ENCODE measurements around the gene ABRACL. TPM values are rescaled to one million over a fixed set of nuclear protein-coding genes. Genes with fewer than 3 reads are reported as not detected.
"Not testable (repeated sequence)": the region's sequence is repeated elsewhere in the genome, so short reads cannot be mapped to it uniquely, and the experiment has no call there.

Gene ABRACL
- total and polyA plus RNA-seq, 2 donors (not counting 1 experiment from before 2014, with no cell fraction given): 13.6 to 22.6 TPM

DNA sequence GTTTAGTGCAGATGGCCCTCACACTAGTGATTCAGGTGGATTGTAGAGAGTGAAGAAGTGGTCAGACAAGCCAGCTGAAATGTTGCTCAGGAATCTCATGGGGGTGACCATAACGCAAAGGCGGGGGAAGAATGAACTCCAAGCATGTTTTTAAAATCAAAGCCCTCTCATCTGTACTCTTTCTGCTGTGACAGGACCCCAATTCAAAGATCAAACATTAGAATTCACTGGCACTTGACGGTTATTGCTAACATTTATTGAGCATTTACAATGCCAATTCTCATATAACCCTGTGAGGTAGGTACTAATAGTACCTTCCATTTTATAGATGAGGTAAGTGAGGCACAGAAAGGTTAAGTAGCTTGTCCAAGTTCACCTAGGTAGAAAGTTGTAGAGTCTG, 15.7 kb downstream of the ABRACL start:
- ChIA-PET CTCF (interaction anchor here (1.0 to 1.3 kb wide), 2 partner anchors 11 to 14 kb away, joined by 3 read pairs; no protein-coding TSS in a partner anchor), POLR2A (no interaction called here)
- Mint-ChIP-seq H3K9me3 (ENCODE audit: insufficient read depth) (no peaks in the 10 kb centered on the region), H3K4me3 (no peak overlapping the region), H3K27me3 (no peaks in the 10 kb centered on the region), H3K4me1 (no peaks in the 10 kb centered on the region), H3K27ac (no peak overlapping the region)
- H3K4me3 ChIP-seq (ENCODE audit: control extremely low read depth in 1 of 5, extremely low read depth in 1 of 5, insufficient read depth in 1 of 5, low read depth in 2 of 5, low read length in 4 of 5): no peak overlapping the region
- DNase-seq: no peak
- no peaks in the 10 kb centered on the region for H3K27me3 ChIP-seq (replicated peaks in 1 of 4; ENCODE audit: control extremely low read depth in 1 of 4, control insufficient read depth in 3 of 4, insufficient read depth in 4 of 4, low read length in 3 of 4)
- peaks cover 16% of the 10 kb centered on the region in 2 experiments for H3K36me3 ChIP-seq (replicated peaks in 1 of 2; ENCODE audit: control extremely low read depth in 1 of 2, control insufficient read depth in 1 of 2, extremely low read depth in 1 of 2, insufficient read depth in 2 of 2, low read length in 1 of 2)
- WGBS (ENCODE audit: insufficient coverage): 79% methylated on average over 2 of the region's 3 CpGs
- H3K9me3 ChIP-seq (ENCODE audit: control extremely low read depth in 1 of 3, control insufficient read depth in 2 of 3, insufficient read depth in 1 of 3, low read length in 2 of 3): no peaks in the 10 kb centered on the region
- ATAC-seq (ENCODE audit: low read depth): no peak
- H4K20me1 ChIP-seq (ENCODE audit: control insufficient read depth, insufficient read depth, low read length, poor library complexity, severe bottlenecking): peaks cover 5% of the 10 kb centered on the region
- TF ChIP-seq EZH2 (IDR thresholded peaks at IDR 0.05; ENCODE audit: borderline replicate concordance, insufficient read depth, low read depth, low read length, poor library complexity, severe bottlenecking): no peak
- TF ChIP-seq CTCF (IDR thresholded peaks at IDR 0.05): no peak
- H3K4me2 ChIP-seq (replicated peaks; ENCODE audit: low read depth, low read length, poor library complexity, severe bottlenecking): no peak overlapping the region
- no peak overlapping the region for H2AFZ ChIP-seq (ENCODE audit: insufficient read depth, low read depth, low read length, poor library complexity, severe bottlenecking)
- H3K4me1 ChIP-seq (ENCODE audit: control insufficient read depth in 2 of 2, insufficient read depth in 2 of 2, low read length in 2 of 2): no peaks in the 10 kb centered on the region
- H3K79me2 ChIP-seq (ENCODE audit: control insufficient read depth, insufficient read depth, low read length): no peaks in the 10 kb centered on the region
- no peak overlapping the region for H3K27ac ChIP-seq (ENCODE audit: low read length in 2 of 2)
- no peak overlapping the region for H3K9ac ChIP-seq (ENCODE audit: low read length)
- intact Hi-C loops (cut with micrococcal nuclease): no loop called here

DNA sequence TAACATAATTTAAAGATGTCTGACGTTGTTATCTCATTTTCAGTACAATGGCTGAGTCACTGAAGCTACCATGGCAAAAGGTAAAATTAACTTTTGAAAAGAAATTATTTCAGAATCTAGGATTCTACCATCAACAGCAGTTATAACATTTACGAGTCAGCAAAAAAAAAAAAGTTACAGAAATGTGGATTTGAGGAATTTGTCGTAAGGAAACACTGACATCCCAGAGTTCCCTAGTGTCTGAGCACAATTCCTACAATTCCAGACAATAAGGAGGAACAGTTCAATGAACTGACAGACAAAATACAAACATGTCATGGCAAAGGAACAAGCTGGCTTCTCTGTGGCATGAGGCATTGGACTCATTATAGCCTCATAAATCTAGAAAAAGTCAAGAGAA, 19.1 kb downstream of the ABRACL start:
- intact Hi-C loops (cut with micrococcal nuclease): no loop called here
- Histone ChIP-seq H3K4me1 (ENCODE audit: control insufficient read depth in 2 of 2, insufficient read depth in 2 of 2, low read length in 2 of 2) (no peaks in the 10 kb centered on the region), H3K27me3 (replicated peaks in 1 of 4; ENCODE audit: control extremely low read depth in 1 of 4, control insufficient read depth in 3 of 4, insufficient read depth in 4 of 4, low read length in 3 of 4) (no peaks in the 10 kb centered on the region), H3K9me3 (ENCODE audit: control extremely low read depth in 1 of 3, control insufficient read depth in 2 of 3, insufficient read depth in 1 of 3, low read length in 2 of 3) (no peaks in the 10 kb centered on the region), H3K4me3 (ENCODE audit: control extremely low read depth in 1 of 5, extremely low read depth in 1 of 5, insufficient read depth in 1 of 5, low read depth in 2 of 5, low read length in 4 of 5) (no peak overlapping the region), H3K27ac (ENCODE audit: low read length in 2 of 2) (no peak overlapping the region), H4K20me1 (ENCODE audit: control insufficient read depth, insufficient read depth, low read length, poor library complexity, severe bottlenecking) (no peaks in the 10 kb centered on the region), H3K36me3 (replicated peaks in 1 of 2; ENCODE audit: control extremely low read depth in 1 of 2, control insufficient read depth in 1 of 2, extremely low read depth in 1 of 2, insufficient read depth in 2 of 2, low read length in 1 of 2) (peaks cover 0 to under 1% of the 10 kb centered on the region in 2 experiments), H2AFZ (ENCODE audit: insufficient read depth, low read depth, low read length, poor library complexity, severe bottlenecking) (no peak overlapping the region), H3K9ac (ENCODE audit: low read length) (no peak overlapping the region), H3K4me2 (replicated peaks; ENCODE audit: low read depth, low read length, poor library complexity, severe bottlenecking) (no peak overlapping the region), H3K79me2 (ENCODE audit: control insufficient read depth, insufficient read depth, low read length) (no peaks in the 10 kb centered on the region)
- no CpG with 5 or more reads among the region's 3 CpGs for WGBS (ENCODE audit: insufficient coverage)
- TF ChIP-seq CTCF (IDR thresholded peaks at IDR 0.05) (no peak), EZH2 (IDR thresholded peaks at IDR 0.05; ENCODE audit: borderline replicate concordance, insufficient read depth, low read depth, low read length, poor library complexity, severe bottlenecking) (no peak)
- H3K27me3 Mint-ChIP-seq: peaks cover 5% of the 10 kb centered on the region
- ATAC-seq (ENCODE audit: low read depth) (no peak), DNase-seq (no peak)
- CTCF ChIA-PET: interaction anchor here (0.7 to 0.8 kb wide), 2 partner anchors 60 to 262 kb away, joined by 3 to 5 read pairs; no protein-coding TSS in a partner anchor
- H3K4me3 Mint-ChIP-seq: no peak overlapping the region
- no peaks in the 10 kb centered on the region for H3K9me3 Mint-ChIP-seq (ENCODE audit: insufficient read depth)
- no peak overlapping the region for H3K27ac Mint-ChIP-seq
- POLR2A ChIA-PET: interaction anchor here (0.7 kb wide), 2 partner anchors 58 to 327 kb away, joined by 4 to 5 read pairs; partner anchors contain the start of gene CITED2
- no peaks in the 10 kb centered on the region for H3K4me1 Mint-ChIP-seq

- H3K9me3 ChIP-seq (ENCODE audit: control extremely low read depth in 1 of 3, control insufficient read depth in 2 of 3, insufficient read depth in 1 of 3, low read length in 2 of 3); H3K4me3 ChIP-seq (ENCODE audit: control extremely low read depth in 1 of 5, extremely low read depth in 1 of 5, insufficient read depth in 1 of 5, low read depth in 2 of 5, low read length in 4 of 5); H3K27me3 Mint-ChIP-seq; H2AFZ ChIP-seq (ENCODE audit: insufficient read depth, low read depth, low read length, poor library complexity, severe bottlenecking); H4K20me1 ChIP-seq (ENCODE audit: control insufficient read depth, insufficient read depth, low read length, poor library complexity, severe bottlenecking); H3K9ac ChIP-seq (ENCODE audit: low read length); DNase-seq; POLR2A ChIA-PET; H3K79me2 ChIP-seq (ENCODE audit: control insufficient read depth, insufficient read depth, low read length); H3K4me1 ChIP-seq (ENCODE audit: control insufficient read depth in 2 of 2, insufficient read depth in 2 of 2, low read length in 2 of 2); H3K4me2 ChIP-seq (replicated peaks; ENCODE audit: low read depth, low read length, poor library complexity, severe bottlenecking); H3K4me1 Mint-ChIP-seq; H3K9me3 Mint-ChIP-seq (ENCODE audit: insufficient read depth); ATAC-seq (ENCODE audit: low read depth); H3K27ac Mint-ChIP-seq; H3K27me3 ChIP-seq (replicated peaks in 1 of 4; ENCODE audit: control extremely low read depth in 1 of 4, control insufficient read depth in 3 of 4, insufficient read depth in 4 of 4, low read length in 3 of 4); H3K36me3 ChIP-seq (replicated peaks in 1 of 2; ENCODE audit: control extremely low read depth in 1 of 2, control insufficient read depth in 1 of 2, extremely low read depth in 1 of 2, insufficient read depth in 2 of 2, low read length in 1 of 2); intact Hi-C loops (cut with micrococcal nuclease); H3K4me3 Mint-ChIP-seq; H3K27ac ChIP-seq (ENCODE audit: low read length in 2 of 2): not testable (repeated sequence)
- CTCF ChIA-PET: interaction anchor here (0.7 to 1.2 kb wide), 3 partner anchors 10 to 315 kb away, joined by 3 read pairs; no protein-coding TSS in a partner anchor
- 81% methylated on average over 2 of the region's 4 CpGs for WGBS (ENCODE audit: insufficient coverage)
Measured at GRCh38 chr6:139048912-139049311, 20.4 kb downstream of the ABRACL start.
